Erythroblast (primary cell): ENCODE data around the gene ERP29.

Experiments used
- GATA1 ChIP-seq: IDR thresholded peaks from 2 replicates; pipeline ENCODE4 v1.6.1; 2011; ENCODE audit warnings: low read depth, mild to moderate bottlenecking, control low read depth, low read length, moderate library complexity
- POLR2A ChIP-seq: IDR thresholded peaks from 2 replicates; pipeline ENCODE4 v1.6.1; 2011; ENCODE audit warnings: mild to moderate bottlenecking, low read length

DNA sequence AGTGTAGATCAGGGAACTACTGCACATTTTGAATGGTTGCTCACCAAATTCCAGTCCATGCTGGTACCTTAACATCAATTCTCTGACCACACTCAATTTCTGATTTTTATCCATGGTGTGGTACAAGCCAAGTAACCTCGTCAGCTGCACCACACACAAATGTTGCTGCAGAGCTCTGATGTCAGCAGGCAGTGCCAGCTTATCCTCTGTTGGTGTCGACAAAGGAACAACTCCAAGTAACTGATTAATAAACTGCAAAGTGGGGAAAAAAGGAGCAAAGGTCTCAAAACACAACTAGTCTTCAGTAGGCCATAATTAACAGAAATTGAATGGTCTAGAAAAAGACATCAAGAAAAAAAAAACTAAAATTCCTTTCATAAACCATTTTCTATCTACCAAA lies 47.9 kb downstream of the ERP29 start:
- TF ChIP-seq POLR2A (no peak), GATA1 (no peak)
